GM18861 (cell line): Measurements from ENCODE around the gene ITGAV.

Experiments used
- ATAC-seq: cut with Tn5 transposase; IDR thresholded peaks from one replicate; pipeline ENCODE4 v1.9.1; 2021; ENCODE audit not compliant: unreplicated experiment

ITGAV gene

GRCh38 chr2:186573531-186573930 is 16.3 kb upstream of the ITGAV start:
- no peak for ATAC-seq

DNA sequence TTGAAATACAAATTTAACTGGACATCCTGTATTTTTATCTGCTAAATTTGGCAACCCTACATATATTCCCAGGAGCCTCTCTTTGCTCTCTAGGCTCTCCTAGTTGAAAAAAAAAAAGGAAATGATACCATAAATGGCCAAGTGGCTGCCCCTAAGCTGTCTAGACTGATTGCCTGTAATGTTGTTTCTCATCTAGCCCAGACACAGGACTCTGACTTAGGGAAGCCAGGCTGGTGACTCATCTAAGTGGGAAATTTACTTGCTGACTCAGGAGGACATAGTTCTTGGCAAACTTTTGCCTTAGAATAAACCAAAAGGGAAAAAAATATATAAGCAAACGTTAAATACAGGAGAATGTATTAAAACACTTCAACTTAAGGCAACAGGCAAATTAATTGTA is 14.6 kb upstream of the ITGAV start:
- peak; percentile 59 for ATAC-seq

- ATAC-seq, result no peak
Measured at GRCh38 chr2:186575856-186576255, 14.0 kb upstream of the ITGAV start.

GRCh38 chr2:186576614-186577013 is 13.2 kb upstream of the ITGAV start:
- ATAC-seq, result no peak

DNA sequence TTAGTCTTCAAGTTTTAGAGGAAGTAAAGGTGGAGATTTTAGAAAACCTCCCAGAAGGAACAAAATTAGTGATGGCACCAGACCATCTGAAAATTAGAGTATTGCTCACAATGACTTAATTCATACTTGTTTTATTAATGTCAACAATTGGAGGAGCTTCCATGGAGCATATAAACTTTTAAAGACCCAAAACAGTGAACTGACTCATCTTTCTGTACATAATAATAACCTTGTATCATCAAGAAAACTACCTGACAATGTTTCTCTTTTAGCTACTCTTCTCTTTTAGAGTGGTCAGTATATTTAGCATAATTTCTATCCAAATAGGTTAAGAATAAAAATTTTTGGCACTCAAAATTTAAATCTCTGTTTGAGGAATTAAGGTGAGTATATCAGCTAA is 7.2 kb upstream of the ITGAV start:
- ATAC-seq, result no peak

DNA sequence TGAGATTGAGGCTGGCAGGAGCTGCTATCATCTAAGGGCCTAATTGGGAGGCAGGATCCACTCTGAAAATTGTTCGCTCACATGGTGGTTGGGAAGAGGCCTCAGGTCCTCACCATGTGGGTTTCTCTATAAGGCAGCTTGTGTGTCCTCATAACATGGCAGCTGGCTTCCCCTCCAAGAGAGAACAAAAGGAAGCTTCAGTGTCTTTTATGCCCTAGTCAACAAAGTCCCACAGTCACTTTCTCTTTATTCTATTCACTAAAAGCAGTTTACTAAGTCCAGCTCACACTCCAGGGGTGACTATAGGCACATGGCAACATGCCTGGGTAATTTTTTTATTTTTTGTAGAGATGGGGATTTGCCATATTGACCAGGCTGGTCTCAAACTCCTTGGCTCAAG is 5.8 kb upstream of the ITGAV start:
- no peak for ATAC-seq

DNA sequence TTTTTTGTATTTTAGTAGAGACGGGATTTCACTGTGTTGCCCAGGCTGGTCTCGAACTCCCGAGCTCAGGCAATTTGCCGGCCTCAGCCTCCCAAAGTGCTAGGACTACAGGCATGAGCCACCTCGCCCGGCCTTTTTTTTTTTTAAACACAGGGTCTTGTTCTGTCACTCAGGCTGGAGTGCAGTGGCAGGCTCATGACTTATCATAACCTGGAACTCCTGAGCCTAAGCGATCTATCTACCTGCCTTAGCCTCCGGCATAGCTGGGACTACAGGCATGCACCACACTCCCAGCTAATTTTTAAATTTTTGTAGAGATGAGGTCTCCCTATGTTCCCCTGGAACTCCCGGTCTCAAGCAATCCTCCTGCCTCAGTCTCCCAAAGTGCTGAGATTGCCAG is 1.4 kb upstream of the ITGAV start:
- no peak for ATAC-seq

DNA sequence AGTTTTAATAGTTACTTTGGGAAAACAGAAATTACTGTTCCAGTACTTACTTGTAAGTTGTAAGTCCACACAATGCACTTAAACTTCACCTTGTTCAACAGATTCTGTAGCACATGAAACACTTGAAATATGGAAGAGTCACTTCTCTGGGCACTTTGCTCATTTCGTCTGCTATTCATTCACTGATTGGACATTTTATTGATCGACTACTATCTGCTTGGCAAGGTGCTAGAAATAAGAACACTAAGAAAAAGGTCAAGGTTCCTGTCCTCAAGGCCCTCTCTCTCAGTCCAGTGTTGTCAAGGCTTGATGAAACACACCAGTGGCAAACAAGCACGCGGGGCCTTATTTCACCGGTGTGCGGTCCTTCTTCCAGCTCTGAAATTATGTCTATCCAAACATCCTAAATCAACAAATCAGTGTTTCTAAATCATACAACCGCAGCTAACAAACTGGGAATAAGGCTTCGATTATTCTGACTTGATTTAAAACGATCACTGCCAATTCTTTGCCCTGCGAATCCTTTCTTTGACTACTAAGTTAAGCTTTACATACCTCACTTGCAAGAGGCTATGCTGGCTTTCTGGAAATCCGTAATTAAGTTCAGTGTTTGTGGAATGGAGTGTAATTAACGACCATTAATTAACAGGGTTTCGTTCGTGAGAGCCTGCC is 780 bp upstream of the ITGAV start:
- no peak for ATAC-seq

DNA sequence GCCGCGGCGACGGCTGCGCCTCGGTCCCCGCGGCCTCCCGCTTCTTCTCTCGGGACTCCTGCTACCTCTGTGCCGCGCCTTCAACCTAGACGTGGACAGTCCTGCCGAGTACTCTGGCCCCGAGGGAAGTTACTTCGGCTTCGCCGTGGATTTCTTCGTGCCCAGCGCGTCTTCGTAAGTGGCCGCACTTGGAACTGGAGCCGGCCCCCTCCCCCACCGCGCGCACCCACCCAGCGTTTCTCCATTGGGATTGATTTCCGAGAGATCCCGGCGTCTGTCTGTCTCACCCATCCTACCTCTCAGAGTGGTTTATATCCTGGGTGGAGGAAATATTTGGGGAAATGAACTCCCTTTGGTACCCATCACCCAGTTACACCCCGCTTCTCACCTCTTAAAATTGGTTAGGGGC is 498 bp downstream of the ITGAV start:
- no peak for ATAC-seq

DNA sequence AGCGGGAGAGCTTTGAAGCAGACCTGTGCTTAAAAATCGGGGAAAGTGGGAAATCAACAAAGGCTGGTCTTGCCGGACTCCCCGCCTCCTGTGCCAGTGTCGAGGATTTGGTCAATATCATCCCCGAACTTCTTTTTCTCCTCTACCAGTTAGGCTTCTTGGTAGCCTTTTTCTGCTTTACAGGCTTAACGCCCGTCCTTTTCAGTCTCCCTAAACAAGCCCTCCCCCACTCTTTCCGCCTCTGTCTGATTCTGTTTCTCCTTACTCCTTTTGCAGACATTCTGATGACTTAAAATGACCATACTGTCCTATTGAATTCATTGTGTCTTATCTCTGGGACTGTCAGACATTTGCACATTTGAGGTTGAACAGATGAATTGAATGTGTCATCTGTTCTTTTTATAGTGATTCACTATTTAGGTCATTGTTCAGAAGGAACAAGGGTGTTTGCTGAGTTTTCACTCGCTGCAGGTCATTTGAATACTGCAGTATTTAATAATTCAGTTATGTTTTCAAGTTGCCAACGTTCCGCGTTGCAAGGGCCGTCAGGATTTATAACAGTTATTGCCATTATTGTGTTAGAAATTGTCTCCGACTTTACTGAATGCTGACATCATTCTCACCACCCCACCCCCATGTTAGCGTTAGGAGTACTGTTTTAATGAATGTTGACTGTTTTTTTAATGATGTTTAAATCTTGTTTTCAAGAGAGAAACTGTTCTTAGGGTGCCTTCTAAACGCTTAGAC is 1.1 kb downstream of the ITGAV start:
- peak; percentile 27 for ATAC-seq

- ATAC-seq, result no peak
Measured at GRCh38 chr2:186591506-186591890, 1.6 kb downstream of the ITGAV start.

DNA sequence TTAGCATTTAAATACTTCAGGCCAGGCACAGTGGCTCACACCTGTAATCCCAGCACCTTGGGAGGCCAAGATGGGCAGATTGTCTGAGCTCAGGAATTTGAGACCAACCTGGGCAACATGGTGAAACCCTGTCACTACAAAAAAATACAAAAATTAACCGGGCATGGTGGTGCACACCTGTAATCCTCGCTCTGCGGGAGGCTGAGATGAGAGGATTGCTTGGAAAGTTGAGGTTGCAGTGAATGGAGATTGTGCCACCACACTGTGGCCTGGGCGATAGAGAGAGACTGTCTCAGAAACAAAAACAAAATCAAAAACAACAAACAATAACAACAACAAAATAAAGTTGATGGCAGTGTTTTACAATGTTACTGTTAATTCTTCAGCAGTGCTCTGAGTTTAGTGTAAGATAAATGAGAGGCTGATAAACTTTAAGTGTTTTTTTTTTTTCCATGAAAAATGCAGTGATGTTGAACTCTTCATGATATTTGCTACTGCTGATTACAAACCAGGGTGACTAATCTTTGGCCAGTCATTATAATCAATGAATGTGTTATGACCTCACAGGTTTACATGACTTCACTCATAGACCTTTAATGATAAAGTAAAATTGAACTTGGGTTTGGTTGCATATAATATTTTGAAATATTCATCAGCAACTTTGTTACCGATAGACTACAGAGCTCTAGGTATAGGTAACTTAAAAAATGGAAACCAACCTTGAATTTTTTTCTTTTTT is 2.5 kb downstream of the ITGAV start:
- ATAC-seq, result no peak

DNA sequence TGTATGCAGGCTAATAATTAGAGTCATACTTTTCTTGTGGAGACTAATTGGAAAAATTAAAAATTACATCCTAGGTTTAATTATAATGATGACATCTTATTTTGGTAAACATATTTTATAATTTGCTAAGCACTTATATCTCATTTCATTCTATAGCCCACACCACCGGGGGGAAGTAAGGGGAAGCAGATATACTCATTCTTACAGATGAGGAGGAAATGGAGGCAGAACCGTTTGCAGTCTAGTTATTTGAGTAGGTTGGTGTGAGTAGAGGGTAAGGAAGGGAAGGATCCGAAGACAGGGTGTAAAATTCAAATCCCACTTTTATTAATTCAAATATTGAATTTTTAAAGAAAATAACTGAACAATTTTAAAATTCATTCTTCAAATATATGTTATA is 3.7 kb downstream of the ITGAV start:
- ATAC-seq, result no peak

DNA sequence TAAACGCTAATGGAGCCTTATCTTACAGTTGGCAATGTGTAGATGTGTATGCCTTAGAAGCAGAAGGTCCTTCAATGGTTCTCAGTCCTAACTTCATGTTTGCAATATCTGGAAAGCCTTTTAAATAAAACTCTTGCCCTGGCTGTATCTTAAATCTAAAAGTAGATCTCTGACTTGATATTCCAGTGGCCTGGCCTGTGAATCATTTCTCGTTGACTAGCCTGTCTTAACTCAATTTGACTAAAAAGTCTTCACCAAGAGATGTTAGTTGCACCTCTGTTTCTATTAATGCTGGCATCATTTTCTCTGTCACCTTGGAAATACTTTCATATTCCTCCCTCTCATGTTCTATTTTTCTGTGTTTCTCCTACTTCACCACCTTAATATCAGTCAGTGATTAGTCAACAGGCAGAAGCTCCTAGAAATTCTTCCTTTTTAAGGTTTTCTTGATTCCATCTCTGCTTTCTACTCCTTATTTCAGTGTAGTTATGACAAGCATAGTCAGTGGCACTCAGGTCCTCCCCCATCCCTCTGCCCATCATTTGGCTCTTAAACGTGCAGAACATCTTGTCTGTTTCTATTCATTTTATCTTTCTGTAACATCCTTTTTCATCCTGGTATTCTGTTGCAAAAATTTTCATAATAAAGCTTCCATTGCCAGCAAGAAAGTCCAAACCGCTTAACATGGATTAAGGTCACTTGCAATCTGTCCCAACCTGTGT is 4.3 kb downstream of the ITGAV start:
- ATAC-seq, result no peak

- ATAC-seq, result no peak
Measured at GRCh38 chr2:186595219-186595618, 5.4 kb downstream of the ITGAV start.

DNA sequence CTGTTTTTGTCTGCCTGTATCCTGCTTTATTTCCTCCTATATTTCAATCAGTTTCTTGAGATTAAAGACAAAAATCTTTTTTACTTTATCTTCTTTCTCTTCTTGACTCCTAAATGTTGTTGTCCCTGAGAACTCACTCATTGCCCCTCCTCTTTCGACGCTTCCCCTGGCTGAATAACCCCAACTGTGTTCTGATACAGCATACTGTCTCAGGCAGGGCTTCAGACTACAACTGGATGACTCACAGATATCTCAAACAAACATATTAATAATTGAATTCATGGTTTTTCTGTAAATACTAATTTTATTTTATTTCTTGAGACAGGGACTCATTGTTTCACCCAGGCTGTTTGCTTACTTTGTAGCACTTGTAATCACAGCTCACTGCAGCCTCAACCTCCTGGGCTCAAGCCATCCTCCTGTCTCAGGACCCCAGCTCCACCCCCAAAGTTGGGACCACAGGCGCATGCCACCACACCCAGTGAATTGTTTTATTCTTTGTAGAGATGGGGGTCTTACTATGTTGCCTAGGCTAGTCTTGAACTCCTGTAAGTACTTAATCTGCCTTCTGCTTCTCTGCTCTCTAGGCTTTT is 9.4 kb downstream of the ITGAV start:
- ATAC-seq, result no peak

GRCh38 chr2:186603286-186603685 is 13.4 kb downstream of the ITGAV start:
- no peak for ATAC-seq

GRCh38 chr2:186605041-186605440 is 15.2 kb downstream of the ITGAV start:
- ATAC-seq, result no peak

- ATAC-seq, result no peak
Measured at GRCh38 chr2:186607660-186608324, 17.9 kb downstream of the ITGAV start.

- no peak for ATAC-seq
Measured at GRCh38 chr2:186610785-186611184, 20.9 kb downstream of the ITGAV start.

DNA sequence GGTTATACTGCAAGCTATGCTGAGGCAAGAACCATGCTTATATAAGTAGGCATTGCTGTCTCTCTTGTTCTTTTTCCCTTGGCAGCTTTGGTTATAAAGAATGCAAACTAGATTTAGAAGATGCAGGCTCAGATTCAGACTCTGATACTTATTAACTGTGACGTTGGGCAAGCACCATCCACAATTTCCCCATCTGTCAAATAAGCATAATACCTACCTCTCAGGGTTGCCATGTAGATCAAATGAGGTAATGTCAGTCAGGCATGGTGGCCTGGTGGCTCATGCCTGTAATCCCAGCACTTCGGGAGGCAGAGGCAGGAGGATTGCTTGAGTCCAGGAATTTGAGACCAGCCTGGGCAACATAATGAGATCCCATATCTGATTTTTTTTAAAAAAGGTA is 21.7 kb downstream of the ITGAV start:
- ATAC-seq, result no peak
